Duodenal mucosa (tissue), 2 donors: ENCODE results near the gene STEAP3.

Experiments used
- H3K27ac ChIP-seq: one replicate; pipeline ENCODE4 v1.7.0; 2013; ENCODE audit warnings: low read depth, low read length
- H3K27me3 ChIP-seq, 2 donors: one replicate each; pipeline ENCODE4 v1.7.0; 2013; ENCODE audit warnings: low read length in 2 of 2, control low read depth in 1 of 2; ENCODE audit not compliant: insufficient read depth in 2 of 2, control insufficient read depth in 1 of 2
- H3K36me3 ChIP-seq, 2 donors: one replicate each; pipeline ENCODE4 v1.7.0; 2013; ENCODE audit warnings: low read length in 2 of 2, control low read depth in 1 of 2; ENCODE audit not compliant: insufficient read depth in 2 of 2, control insufficient read depth in 1 of 2
- H3K4me1 ChIP-seq, 2 donors: one replicate each; pipeline ENCODE4 v1.7.0; 2013; ENCODE audit warnings: low read length in 2 of 2, control low read depth in 1 of 2; ENCODE audit not compliant: insufficient read depth in 2 of 2, control insufficient read depth in 1 of 2
- H3K4me3 ChIP-seq, 2 donors: one replicate each; pipeline ENCODE4 v1.7.0; 2013; ENCODE audit warnings: low read length in 2 of 2, low read depth in 1 of 2
- H3K9ac ChIP-seq, 2 donors: one replicate each; pipeline ENCODE4 v1.7.0; 2013; ENCODE audit warnings: low read length in 2 of 2, low read depth in 1 of 2
- H3K9me3 ChIP-seq, 2 donors: one replicate each; pipeline ENCODE4 v1.7.0; 2013; ENCODE audit warnings: low read length in 2 of 2, control low read depth in 1 of 2; ENCODE audit not compliant: control insufficient read depth in 1 of 2

Gene STEAP3

GRCh38 chr2:119260646-119261492 is 37.2 kb downstream of the STEAP3 start:
- Histone ChIP-seq H3K4me3 (no peak overlapping the region), H3K4me1 (no peaks in the 10 kb centered on the region), H3K36me3 (peaks cover 8 to 38% of the 10 kb centered on the region in 2 donors), H3K9me3 (no peaks in the 10 kb centered on the region), H3K27me3 (no peaks in the 10 kb centered on the region), H3K9ac (no peak overlapping the region), H3K27ac (no peak overlapping the region)

GRCh38 chr2:119261493-119262225 is 38.0 kb downstream of the STEAP3 start:
- H3K4me3 ChIP-seq: no peak overlapping the region
- peaks cover 5 to 30% of the 10 kb centered on the region in 2 donors for H3K36me3 ChIP-seq

GRCh38 chr2:119263025-119263424 is 39.4 kb downstream of the STEAP3 start:
- no peak overlapping the region for H3K4me3 ChIP-seq
- H3K27me3 ChIP-seq: no peaks in the 10 kb centered on the region
- H3K4me1 ChIP-seq: no peaks in the 10 kb centered on the region
- no peak overlapping the region for H3K27ac ChIP-seq
- peaks cover 5 to 30% of the 10 kb centered on the region in 2 donors for H3K36me3 ChIP-seq
- no peak overlapping the region for H3K9ac ChIP-seq
- no peaks in the 10 kb centered on the region for H3K9me3 ChIP-seq

More at GRCh38 chr2:119261493-119262225, 38.0 kb downstream of the STEAP3 start:
- H3K27me3 ChIP-seq: no peaks in the 10 kb centered on the region
- H3K27ac ChIP-seq: no peak overlapping the region
- H3K9ac ChIP-seq: no peak overlapping the region
- H3K4me1 ChIP-seq: no peaks in the 10 kb centered on the region
- H3K9me3 ChIP-seq: no peaks in the 10 kb centered on the region

- peaks cover 5 to 30% of the 10 kb centered on the region in 2 donors for H3K36me3 ChIP-seq
- H3K9ac ChIP-seq: no peak overlapping the region
- H3K4me3 ChIP-seq: no peak overlapping the region
- H3K4me1 ChIP-seq: no peaks in the 10 kb centered on the region
- H3K27me3 ChIP-seq: no peaks in the 10 kb centered on the region
- H3K9me3 ChIP-seq: no peaks in the 10 kb centered on the region
- no peak overlapping the region for H3K27ac ChIP-seq
Measured at GRCh38 chr2:119263656-119264055, 40.0 kb downstream of the STEAP3 start.

GRCh38 chr2:119264781-119265692 is 41.4 kb downstream of the STEAP3 start:
- no peaks in the 10 kb centered on the region for H3K27me3 ChIP-seq
- H3K4me3 ChIP-seq: no peak overlapping the region
- H3K9ac ChIP-seq: no peak overlapping the region
- no peaks in the 10 kb centered on the region for H3K9me3 ChIP-seq
- no peaks in the 10 kb centered on the region for H3K4me1 ChIP-seq
- H3K36me3 ChIP-seq: peaks cover 5 to 23% of the 10 kb centered on the region in 2 donors
- H3K27ac ChIP-seq: no peak overlapping the region

GRCh38 chr2:119265693-119266066 is 42.0 kb downstream of the STEAP3 start:
- H3K36me3 ChIP-seq: peaks cover 5 to 22% of the 10 kb centered on the region in 2 donors
- no peak overlapping the region for H3K4me3 ChIP-seq
- no peak overlapping the region for H3K9ac ChIP-seq
- H3K9me3 ChIP-seq: no peaks in the 10 kb centered on the region
- no peak overlapping the region for H3K27ac ChIP-seq
- no peaks in the 10 kb centered on the region for H3K4me1 ChIP-seq
- no peaks in the 10 kb centered on the region for H3K27me3 ChIP-seq

- H3K9me3 ChIP-seq: no peaks in the 10 kb centered on the region
- H3K4me1 ChIP-seq: no peaks in the 10 kb centered on the region
- H3K27me3 ChIP-seq: no peaks in the 10 kb centered on the region
- peaks cover 5 to 22% of the 10 kb centered on the region in 2 donors for H3K36me3 ChIP-seq
- H3K27ac ChIP-seq: no peak overlapping the region
- no peak overlapping the region for H3K4me3 ChIP-seq
- H3K9ac ChIP-seq: no peak overlapping the region
Measured at GRCh38 chr2:119266091-119266589, 42.5 kb downstream of the STEAP3 start.

GRCh38 chr2:119267604-119268003 is 44.0 kb downstream of the STEAP3 start:
- no peak overlapping the region for H3K27ac ChIP-seq
- no peaks in the 10 kb centered on the region for H3K4me1 ChIP-seq
- H3K9ac ChIP-seq: no peak overlapping the region
- peaks cover 5 to 22% of the 10 kb centered on the region in 2 donors for H3K36me3 ChIP-seq
- no peaks in the 10 kb centered on the region for H3K27me3 ChIP-seq
- no peaks in the 10 kb centered on the region for H3K9me3 ChIP-seq
- H3K4me3 ChIP-seq: no peak overlapping the region

- H3K27ac ChIP-seq: no peak overlapping the region
- no peaks in the 10 kb centered on the region for H3K27me3 ChIP-seq
- H3K4me3 ChIP-seq: no peak overlapping the region
- no peaks in the 10 kb centered on the region for H3K36me3 ChIP-seq
- H3K9ac ChIP-seq: no peak overlapping the region
- H3K4me1 ChIP-seq: no peaks in the 10 kb centered on the region
- H3K9me3 ChIP-seq: no peaks in the 10 kb centered on the region
Measured at GRCh38 chr2:119276864-119277263, 53.2 kb downstream of the STEAP3 start.
